K562 (cell line): Measurements from ENCODE around the gene IP6K3. TPM values are rescaled to one million over a fixed set of nuclear protein-coding genes. Genes with fewer than 3 reads are reported as not detected.

Experiments used
- ARNT ChIP-seq, 2 experiments: fragments of 450-650 bp; IDR thresholded peaks; 2 replicates each; pipeline ENCODE4 v1.6.1; 2016; ENCODE audit warnings: mild to moderate bottlenecking in 1 of 2
- FOXA3 ChIP-seq, 2 experiments: fragments of 450-650 bp in 1 of 2; sonication (generic) in 1 of 2; formaldehyde crosslinking; IDR thresholded peaks in 1 of 2; conservative IDR thresholded peaks in 1 of 2; 2 replicates each; pipeline versions ENCODE4 v1.4.0 to v1.8.0; 2020 to 2022; ENCODE audit warnings: mild to moderate bottlenecking in 2 of 2, missing genetic modification reagents in 1 of 2
- HOXB6 ChIP-seq: fragments of 250-450 bp; sonication (Bioruptor Pico); IDR thresholded peaks from 2 replicates; pipeline ENCODE4 v1.5.1; 2022; ENCODE audit warnings: mild to moderate bottlenecking, borderline replicate concordance
- MAFF ChIP-seq: IDR thresholded peaks from 2 replicates; pipeline ENCODE4 v1.6.1; 2012; ENCODE audit warnings: low read length, improper control_type of control experiment
- MCM3 ChIP-seq: fragments of 450-650 bp; IDR thresholded peaks from 2 replicates; pipeline ENCODE4 v1.6.1; 2016
- MYNN ChIP-seq, 2 experiments: sonication (generic); formaldehyde crosslinking in 1 of 2; IDR thresholded peaks; 2 replicates each; pipeline versions ENCODE4 v1.5.0 to v1.6.1; 2016 to 2020; ENCODE audit warnings: antibody characterized with exemption in 1 of 2, missing genetic modification reagents in 1 of 2
- NCOA6 ChIP-seq: fragments of 450-650 bp; IDR thresholded peaks from 2 replicates; pipeline ENCODE4 v1.6.1; 2017; ENCODE audit warnings: mild to moderate bottlenecking
- NR2C2 ChIP-seq, 2 experiments: fragments of 200-800 bp in 1 of 2; sonication (Bioruptor generic) in 1 of 2; sonication (generic) in 1 of 2; formaldehyde crosslinking in 1 of 2; IDR thresholded peaks; 2 replicates each; pipeline versions ENCODE4 v1.6.1 to v1.8.0; 2016 to 2022; ENCODE audit warnings: mild to moderate bottlenecking in 1 of 2, missing compliant biosample characterization in 1 of 2, missing genetic modification characterization in 1 of 2, missing genetic modification reagents in 1 of 2
- RCOR1 ChIP-seq, 2 experiments: IDR thresholded peaks; 2 replicates each; pipeline ENCODE4 v1.6.1; 2012; ENCODE audit warnings: low read depth in 2 of 2, low read length in 2 of 2, borderline replicate concordance in 1 of 2, improper control_type of control experiment in 1 of 2
- RFX1 ChIP-seq: fragments of 450-650 bp; IDR thresholded peaks from 2 replicates; pipeline ENCODE4 v1.6.1; 2016; ENCODE audit warnings: mild to moderate bottlenecking, moderate library complexity
- RREB1 ChIP-seq: fragments of 250-450 bp; sonication (Bioruptor Pico); IDR thresholded peaks from 2 replicates; pipeline ENCODE4 v1.4.0; 2020
- TOE1 ChIP-seq, 2 experiments: fragments of 450-650 bp in 1 of 2; sonication (generic) in 1 of 2; formaldehyde crosslinking in 1 of 2; IDR thresholded peaks; 2 replicates each; pipeline versions ENCODE4 v1.7.1 to v1.8.0; 2016 to 2022; ENCODE audit warnings: borderline replicate concordance in 2 of 2, mild to moderate bottlenecking in 2 of 2, antibody characterized with exemption in 1 of 2, inconsistent platforms in 1 of 2, low read depth in 1 of 2, missing genetic modification reagents in 1 of 2, moderate library complexity in 1 of 2
- TSC22D4 ChIP-seq: fragments of 450-650 bp; IDR thresholded peaks from 2 replicates; pipeline ENCODE4 v1.6.1; 2016; ENCODE audit warnings: missing genetic modification characterization, missing biosample characterization, control low read depth
- ZBED1 ChIP-seq: IDR thresholded peaks from 2 replicates; pipeline ENCODE4 v1.6.1; 2014
- ZKSCAN8 ChIP-seq: fragments of 200-800 bp; sonication (Bioruptor generic); IDR thresholded peaks from 2 replicates; pipeline ENCODE4 v1.6.1; 2016; ENCODE audit warnings: missing genetic modification characterization, missing compliant biosample characterization
- ZNF655 ChIP-seq: fragments of 250-450 bp; sonication (Bioruptor Pico); IDR thresholded peaks from 2 replicates; pipeline ENCODE4 v1.5.0; 2021
- ZZZ3 ChIP-seq: fragments of 450-650 bp; IDR thresholded peaks from 2 replicates; pipeline ENCODE4 v1.6.1; 2016; ENCODE audit warnings: antibody characterized with exemption, mild to moderate bottlenecking, moderate library complexity
- polyA plus RNA-seq, 8 experiments: library from polyadenylated mRNA; depleted of rRNA in 4 of 8; stranded (reverse) in 5 of 8; unstranded in 3 of 8; fragments of >200 nt; fragmentation: Nextera tagmentation in 2 of 8; fragmentation: Illumina TruSeq in 1 of 8; extraction: Ambion mirVana in 2 of 8; extraction: Trizol in 1 of 8; gene quantifications; 2 replicates each; pipeline versions ENCODE4 v1.2.1 to v1.2.3, GENCODE V29; 2011 to 2014; ENCODE audit warnings: inconsistent platforms in 1 of 8, missing spikeins in 1 of 8
- total RNA-seq, 7 experiments: library from RNA; depleted of rRNA in 6 of 7; stranded (reverse); fragments of >200 nt in 6 of 7; fragmentation: Illumina TruSeq in 2 of 7; extraction: Trizol in 2 of 7; gene quantifications; 2 replicates each; pipeline versions ENCODE4 v1.2.1 to v1.2.3, GENCODE V29; 2011 to 2021; ENCODE audit warnings: low replicate concordance in 1 of 7
- TF ChIP-seq, protein P1 (sequence below): sonication (generic); formaldehyde crosslinking; IDR thresholded peaks from 2 replicates; pipeline ENCODE4 v1.8.0; 2022; ENCODE audit warnings: mild to moderate bottlenecking, low read depth, missing genetic modification reagents

IP6K3 gene
- total and polyA plus RNA-seq, 9 of the 15 experiments (the other 6 are each of a cell fraction or from before 2014, with no cell fraction given) = not detected

GRCh38 chr6:33711140-33712129 lies 35.3 kb downstream of the IP6K3 start, which contains the start of gene UQCC2 (continued):
- TF ChIP-seq FOXA3 (CRISPR knock-in tag; conservative IDR thresholded peaks at IDR 0.05 in 1 of 2, IDR thresholded peaks at IDR 0.05 in 1 of 2) (0 out of 4 replicates have a peak, but pooled peaks of 1 of the 2 experiments have one; percentile 36), RFX1 (no peak), RREB1 (CRISPR knock-in tag) (no peak), TOE1 (IDR thresholded peaks at IDR 0.05; ENCODE audit: borderline replicate concordance) (peak; percentile 73), TOE1 (CRISPR knock-in tag; IDR thresholded peaks at IDR 0.05; ENCODE audit: borderline replicate concordance, low read depth) (0 out of 2 replicates have a peak, but pooled peaks have one; percentile 35), ZNF655 (CRISPR knock-in tag) (no peak), TSC22D4 (no peak), ZZZ3 (no peak), RCOR1 (IDR thresholded peaks at IDR 0.05; ENCODE audit: borderline replicate concordance in 1 of 2, low read depth in 2 of 2, low read length in 2 of 2) (no peak), MCM3 (no peak), MAFF (no peak), NCOA6 (no peak), ZKSCAN8 (CRISPR knock-in tag) (no peak), ARNT (IDR thresholded peaks at IDR 0.05) (0 out of 4 replicates have a peak, but pooled peaks of 1 of the 2 experiments have one; percentile 44), MYNN (IDR thresholded peaks at IDR 0.05) (no peak), MYNN (CRISPR knock-in tag; IDR thresholded peaks at IDR 0.05) (no peak), ZBED1 (no peak), HOXB6 (no peak), NR2C2 (CRISPR knock-in tag; IDR thresholded peaks at IDR 0.05) (peak; percentile 52; the same call in 1 of the 2 replicates), NR2C2 (tag; IDR thresholded peaks at IDR 0.05) (no peak)
- TF ChIP-seq, protein P1, sequence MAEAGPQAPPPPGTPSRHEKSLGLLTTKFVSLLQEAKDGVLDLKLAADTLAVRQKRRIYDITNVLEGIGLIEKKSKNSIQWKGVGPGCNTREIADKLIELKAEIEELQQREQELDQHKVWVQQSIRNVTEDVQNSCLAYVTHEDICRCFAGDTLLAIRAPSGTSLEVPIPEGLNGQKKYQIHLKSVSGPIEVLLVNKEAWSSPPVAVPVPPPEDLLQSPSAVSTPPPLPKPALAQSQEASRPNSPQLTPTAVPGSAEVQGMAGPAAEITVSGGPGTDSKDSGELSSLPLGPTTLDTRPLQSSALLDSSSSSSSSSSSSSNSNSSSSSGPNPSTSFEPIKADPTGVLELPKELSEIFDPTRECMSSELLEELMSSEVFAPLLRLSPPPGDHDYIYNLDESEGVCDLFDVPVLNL = peak; percentile 85
